CD4-positive, alpha-beta T cell treated with Interleukin-6 at 100 ng/mL for 8 hours (primary cell): Measurements from ENCODE around the gene RORC.

ENCODE experiments used
- DNase-seq: peaks from one replicate; pipeline ENCODE4 v3.0.0-alpha.2; 2020; ENCODE audit warnings: mixed read lengths, low spot score

RORC gene

DNA sequence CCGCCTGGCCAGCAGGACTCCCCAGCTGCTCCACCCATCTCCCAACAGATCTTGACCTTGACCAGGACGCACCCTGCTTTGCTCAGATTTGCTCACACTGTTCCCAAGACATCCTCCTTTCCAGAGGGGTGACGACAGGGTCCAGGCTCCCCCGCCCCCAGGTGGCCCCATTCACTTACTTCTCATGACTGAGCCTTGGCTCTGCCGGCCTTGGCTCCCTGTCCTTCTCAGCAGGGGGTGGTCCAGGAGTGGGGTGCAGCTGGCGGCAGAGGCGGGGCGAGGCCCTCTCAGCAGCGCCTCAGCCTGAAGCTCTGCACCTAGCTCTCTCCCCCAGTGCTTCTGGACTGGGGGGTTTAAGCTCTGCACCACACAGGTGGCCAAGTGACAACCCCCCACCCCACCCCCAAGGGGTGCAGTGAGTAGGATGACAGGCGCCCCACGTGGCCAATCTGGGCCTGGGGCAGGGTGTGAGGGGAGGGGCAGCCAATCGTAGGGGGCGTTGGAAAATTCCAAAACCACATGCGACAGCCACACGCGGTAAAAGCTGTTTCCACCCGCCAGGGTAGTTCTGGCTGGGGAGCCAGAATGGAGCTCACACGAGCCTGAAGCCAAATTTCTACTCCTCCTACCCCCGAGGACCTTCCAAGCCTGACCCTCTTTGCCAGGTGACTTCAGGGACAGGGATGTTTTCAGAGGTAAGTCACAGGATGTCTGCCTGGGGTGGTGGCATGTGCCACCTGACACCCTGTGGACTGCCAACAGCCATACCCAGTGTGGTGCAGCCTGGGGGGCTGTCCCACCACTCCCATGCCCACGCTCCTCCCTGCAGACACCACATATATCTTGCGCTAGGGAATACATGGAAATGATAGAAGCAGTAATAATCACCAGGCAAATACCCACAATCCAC, 5.6 kb downstream of the RORC start:
- no peak for DNase-seq

DNA sequence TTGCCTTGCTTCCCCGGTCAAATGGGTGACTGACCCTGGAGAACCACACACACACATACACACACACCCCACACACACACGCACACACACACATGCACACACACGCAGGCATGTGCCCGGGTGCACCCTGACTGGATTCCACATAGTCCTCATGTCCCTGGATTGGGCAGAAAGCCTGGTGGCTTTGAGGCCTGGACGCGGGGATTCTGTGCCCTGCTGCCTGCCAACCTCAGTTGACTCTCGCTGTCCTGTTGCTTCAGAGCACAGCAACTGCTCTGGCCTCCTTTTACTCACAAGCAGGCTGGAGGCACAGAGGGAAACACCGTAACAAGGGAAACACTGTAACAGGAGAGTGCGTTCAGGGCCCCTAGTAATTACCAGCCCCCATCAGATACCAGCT, 6.4 kb downstream of the RORC start:
- no peak for DNase-seq

DNA sequence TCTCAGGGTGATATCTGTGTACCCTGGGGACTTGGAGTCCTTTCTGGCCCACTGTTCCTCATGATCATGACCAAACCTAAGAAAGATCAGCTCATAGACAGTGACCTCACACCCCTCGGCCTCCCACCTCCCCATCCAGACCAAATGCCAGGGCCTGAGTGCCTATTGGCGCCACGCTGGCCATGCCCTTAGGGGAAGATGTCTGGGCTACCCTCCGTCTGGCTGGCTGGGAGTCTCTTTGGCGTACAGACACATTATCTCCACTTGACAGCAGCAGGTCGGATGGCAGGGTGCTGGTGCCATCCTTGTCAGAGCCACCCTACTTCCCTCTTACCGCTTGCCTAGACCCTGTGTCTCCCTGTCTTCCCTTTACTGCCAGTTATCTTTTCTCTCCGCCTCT, 8.4 kb downstream of the RORC start:
- no peak for DNase-seq

DNA sequence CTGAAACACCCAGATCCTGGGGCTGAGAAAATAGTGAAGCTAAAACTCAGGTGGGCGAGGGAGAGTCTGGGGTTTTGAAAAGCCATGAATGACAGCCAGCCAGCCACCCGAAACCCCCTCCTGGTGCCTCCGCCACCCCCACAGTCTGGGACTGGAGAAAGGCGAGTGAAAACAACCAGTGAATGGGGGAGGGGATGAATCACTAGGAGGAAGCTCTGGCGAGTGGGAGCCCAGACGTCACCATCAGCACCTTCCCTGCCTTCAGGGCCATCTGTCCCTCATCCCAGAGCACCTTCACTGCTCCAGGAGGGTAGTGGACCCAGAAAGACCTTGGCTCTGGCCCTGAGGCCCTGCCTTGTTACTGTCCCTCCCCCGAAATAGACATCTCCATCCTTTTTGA, 9.2 kb downstream of the RORC start:
- DNase-seq, result no peak

DNA sequence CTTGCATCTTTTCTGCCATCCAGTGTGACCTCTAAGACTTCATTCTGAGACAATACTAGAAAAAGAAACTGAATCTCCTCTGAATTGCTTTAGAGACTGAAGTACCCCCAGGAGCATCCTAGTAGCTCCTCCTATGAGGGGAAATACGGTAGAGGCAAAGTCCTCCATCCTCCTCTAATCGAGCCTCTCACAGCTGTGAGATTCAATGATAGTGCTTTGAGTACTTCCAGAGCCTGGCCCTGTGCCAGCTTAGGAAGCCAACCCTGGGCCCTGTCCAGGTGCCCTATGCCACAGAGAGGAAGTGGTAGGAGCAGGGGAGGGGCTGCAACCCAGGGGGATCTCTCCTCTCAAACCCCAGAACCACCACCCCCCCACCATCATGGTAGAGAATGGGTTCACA, 10.7 kb downstream of the RORC start:
- DNase-seq, result no peak

DNA sequence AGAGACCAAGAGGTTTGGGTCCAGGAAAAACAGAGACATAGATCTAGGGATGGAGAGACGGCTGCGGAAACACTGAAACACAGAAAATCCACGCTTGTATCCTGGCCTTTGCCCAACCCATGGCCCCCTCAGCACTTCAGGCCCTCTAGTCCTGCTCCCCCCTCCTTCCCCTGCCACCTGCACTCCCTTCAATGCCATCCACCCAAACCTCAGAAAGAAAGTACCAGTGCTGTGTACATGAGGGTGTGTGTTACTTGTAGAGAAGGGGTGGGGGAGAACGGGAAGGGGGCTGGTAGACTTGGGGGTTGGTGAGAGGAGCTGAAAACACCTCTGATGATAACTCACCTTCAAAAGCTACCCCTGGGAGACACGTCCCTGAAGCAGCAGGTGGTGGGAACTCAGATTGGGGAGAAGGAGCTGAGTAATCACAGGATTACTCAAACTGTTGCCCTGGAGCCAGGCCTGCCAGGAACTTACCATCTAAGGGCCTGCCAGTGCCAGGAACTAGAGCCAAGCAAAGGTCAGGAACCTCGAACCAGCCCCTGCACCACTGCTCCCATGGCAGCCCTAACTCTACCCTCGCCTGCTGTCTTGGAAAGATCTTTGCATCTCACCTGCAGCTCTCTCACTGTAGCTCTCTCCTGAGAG, 11.5 kb downstream of the RORC start:
- no peak for DNase-seq

DNA sequence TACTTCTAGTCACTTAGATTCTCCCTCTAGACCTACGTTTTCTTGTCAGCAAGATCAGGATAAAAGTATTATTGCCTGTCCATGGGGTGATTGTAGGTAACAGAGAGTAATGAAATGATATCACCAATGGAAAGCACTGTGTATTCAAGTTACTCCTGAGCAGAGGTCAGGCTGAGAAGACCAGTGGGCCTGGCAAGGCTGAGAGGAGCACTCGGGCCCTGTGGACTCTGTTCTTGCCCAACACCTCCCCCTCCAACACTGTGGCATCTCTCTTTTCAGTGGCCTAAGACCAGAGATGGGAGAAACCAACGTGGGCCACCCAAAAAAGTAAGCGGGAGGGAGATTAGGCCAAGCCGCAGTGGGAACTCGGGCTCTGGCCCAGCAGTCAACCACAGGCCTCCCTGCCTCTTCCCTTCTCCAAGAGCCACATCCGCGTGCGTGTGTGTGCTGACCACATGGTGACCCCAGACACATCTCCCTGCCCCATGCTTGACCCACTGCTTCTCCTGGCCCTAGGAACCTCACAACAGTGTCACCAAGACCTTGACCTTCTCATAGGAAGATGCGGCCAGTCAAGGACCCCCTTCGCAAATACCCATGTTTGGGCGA, 12.3 kb downstream of the RORC start:
- no peak for DNase-seq

DNA sequence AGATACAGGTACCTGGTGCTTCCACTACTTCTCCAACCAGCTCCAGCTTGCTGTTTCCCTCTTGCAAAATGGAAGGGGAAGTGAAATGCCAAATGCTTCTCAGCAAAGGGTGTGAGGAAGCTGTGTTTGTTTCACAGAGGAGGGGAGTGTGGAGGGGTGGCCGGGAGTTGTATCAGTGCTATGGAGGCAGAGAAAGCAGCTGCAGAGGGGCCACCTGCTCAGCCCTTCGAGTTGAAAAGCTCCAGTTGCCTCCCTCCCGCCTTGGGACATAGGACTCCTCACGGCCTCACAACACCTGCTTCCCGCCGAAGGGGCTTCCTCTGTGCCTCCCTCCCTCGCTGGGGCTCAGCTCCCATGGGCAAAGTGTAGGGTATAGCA, 14.3 kb downstream of the RORC start:
- DNase-seq, result no peak

DNA sequence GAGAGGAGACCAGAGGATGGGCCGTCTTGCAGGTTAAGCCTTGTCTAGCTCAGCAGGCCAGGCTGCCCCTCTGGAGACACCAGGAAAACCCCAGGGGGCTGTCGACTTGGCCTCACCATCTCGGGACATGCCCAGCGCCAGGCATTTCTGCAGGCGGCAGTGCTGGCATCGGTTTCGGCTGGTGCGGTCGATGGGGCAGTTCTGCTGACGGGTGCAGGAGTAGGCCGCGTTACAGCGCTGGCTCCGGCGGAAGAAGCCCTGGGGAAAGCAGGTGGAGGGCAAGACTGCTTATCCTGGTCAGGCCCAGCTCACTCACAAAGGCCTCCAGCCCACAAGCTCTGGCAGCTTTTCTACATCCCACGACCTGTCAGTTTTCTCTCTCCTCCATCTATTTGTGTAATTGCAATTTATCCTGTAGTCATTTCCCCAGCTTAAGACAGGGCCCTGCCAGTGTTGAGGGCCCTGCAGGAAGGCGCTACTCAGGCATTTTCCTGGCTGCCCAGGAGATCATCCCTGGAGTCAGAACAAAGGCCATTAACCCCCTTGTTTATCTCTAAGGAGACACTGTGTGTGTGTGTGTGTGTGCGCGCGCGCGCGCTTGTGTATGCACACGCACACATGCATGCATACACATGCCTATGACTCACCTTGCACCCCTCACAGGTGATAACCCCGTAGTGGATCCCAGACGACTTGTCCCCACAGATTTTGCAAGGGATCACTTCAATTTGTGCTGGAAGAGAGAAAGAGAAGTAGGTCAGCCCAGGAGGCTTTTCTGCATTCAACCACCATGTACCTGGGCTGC, 14.9 kb downstream of the RORC start:
- no peak for DNase-seq

DNA sequence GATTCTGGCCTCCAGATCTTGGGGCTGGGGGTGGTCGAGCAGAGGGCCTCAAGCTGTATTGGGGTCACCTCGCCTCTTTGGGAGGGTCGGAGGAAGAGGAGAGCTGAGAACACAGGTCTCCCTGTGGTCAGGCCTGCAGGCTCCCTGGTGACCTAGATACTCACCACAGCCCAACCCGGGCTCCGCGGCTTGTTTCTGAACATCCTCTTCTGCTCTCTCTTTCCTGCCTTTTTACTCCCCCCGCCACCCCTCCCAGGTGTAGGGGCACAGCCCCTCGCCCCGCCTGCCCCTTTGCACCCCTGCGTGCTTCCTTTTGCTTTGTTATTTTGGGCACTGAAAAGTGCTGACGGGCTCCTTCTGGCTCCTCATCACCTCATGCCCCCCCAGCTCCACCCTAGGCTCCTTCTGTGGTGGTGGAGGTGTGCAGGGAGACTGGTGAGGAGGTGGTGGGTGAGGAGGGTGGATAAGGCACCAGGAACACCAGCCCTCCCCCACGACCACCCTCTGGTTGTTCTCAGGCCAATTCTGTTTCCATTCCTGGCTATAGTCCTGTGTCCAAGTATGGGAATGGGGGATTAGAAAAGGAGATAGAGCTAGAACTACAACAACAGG, 15.8 kb downstream of the RORC start:
- DNase-seq, result peak; percentile 73

DNA sequence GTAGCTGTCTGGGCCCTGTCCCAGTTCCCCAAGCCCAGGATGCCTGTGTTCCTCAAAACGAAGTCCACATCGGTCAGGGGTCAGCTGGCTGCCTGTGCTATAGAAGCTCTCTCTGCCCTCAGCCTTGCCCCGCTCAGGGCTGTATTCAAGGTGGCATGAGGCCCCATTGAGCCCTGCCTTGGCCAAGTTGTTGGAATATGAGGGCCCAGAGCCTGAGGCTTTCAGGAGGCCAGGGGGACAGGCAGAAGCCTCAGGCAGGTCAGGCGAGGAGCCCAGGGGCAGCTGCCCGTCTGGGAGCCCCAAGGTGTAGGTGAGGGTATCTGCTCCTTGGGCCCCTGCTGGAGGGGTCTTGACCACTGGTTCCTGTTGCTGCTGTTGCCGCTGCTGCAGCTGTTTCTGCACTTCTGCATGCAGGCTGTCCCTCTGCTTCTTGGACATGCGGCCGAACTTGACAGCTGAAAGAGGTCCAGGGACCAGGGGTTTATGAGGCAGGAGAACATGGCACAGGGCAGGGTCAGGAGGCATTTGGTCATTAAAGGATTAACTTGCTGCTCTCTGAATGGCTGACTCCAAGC, 16.5 kb downstream of the RORC start:
- DNase-seq, result no peak

DNA sequence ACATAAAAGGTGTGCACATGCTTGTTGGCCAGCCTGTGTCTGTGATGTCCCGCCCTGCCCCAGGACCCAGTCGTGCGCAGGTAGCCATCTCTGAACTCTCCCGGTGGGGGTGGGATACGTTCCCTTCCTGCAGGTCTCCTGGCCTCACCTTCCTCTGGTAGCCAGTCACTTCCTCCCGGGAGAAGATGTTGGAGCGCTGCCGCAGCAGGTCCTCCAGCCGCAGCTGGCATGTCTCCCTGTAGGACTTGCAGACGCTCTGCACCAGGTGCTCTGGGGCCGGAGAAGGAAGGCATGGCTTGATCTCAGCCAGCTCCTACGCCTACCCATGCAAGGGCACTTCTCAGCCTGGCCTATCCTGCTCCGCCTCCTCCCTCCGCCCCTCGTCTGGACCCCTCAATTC, 17.2 kb downstream of the RORC start:
- no peak for DNase-seq

DNA sequence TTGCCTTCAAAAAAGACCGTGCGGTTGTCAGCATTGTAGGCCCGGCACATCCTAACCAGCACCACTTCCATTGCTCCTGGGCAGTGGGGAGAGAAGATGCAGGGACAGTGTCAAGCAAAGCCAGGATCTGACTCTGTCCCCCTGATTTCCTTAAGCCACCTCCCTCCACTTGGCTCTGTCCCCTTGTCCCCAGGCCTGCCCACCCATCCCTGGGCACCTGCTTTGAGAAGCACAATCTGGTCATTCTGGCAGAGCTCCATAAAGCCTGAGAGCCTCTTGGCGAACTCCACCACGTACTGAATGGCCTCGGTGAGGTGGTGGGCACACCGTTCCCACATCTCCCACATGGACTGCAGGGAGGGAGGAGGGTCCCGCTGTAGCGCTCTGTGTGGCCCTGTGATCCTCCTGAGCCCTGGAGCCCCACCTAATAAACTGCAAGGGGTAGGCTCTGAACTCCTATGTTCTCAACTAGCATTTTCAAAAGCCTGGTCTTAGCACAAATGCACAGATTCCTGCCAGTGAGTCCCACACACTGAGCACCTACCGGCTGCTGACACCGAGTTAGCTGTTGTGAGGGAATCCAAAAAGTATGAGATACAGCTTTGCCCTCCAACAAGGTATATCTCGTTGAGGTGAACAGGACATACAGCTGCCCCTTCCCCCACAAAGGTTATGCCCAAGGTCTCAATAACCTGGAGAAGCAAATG, 18.2 kb downstream of the RORC start:
- no peak for DNase-seq

DNA sequence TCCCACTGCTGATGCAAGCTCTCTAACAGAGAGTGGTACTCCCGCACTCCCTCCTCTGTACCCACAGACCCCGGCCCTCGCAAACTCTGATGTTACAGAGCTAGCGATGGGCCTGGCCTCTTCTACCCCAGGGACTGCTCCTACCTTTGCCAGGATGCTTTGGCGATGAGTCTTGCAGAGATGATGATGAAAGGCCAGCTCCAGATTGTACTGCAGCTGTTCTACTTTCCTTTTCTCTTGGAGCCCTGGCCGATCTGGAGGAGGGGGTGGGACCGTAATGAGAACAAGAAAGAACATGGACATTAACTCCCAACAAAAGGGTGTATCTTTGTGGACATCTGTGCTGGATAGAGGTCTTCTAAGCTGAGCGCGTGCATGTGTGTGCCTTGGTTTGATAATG, 20.4 kb downstream of the RORC start:
- no peak for DNase-seq

DNA sequence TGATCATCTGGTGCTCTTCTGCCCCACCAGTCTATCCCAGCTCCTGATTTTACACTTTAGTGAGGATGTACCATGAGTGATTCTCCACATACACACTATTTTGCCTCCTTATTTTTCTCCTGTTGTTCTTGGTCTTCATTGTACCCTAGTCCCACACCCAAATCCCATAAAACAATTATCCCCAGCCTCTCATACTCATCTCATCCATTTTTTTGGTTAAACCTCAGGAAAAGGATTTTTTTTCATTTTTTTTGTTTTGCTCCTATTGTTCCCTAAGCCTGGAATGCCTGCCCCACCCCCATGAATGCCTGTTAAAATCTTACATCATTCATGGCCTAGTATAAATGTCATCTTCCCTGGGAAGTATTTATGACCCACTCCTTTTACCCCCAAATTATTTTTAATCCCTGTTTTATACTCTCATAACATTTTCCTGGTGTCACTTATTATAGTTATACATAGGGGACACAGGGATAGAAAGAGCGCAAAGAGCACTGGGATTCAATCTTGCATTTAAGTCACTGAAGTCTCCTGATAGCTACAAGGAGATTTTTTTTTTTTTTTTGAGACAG, 21.5 kb downstream of the RORC start:
- no peak for DNase-seq

DNA sequence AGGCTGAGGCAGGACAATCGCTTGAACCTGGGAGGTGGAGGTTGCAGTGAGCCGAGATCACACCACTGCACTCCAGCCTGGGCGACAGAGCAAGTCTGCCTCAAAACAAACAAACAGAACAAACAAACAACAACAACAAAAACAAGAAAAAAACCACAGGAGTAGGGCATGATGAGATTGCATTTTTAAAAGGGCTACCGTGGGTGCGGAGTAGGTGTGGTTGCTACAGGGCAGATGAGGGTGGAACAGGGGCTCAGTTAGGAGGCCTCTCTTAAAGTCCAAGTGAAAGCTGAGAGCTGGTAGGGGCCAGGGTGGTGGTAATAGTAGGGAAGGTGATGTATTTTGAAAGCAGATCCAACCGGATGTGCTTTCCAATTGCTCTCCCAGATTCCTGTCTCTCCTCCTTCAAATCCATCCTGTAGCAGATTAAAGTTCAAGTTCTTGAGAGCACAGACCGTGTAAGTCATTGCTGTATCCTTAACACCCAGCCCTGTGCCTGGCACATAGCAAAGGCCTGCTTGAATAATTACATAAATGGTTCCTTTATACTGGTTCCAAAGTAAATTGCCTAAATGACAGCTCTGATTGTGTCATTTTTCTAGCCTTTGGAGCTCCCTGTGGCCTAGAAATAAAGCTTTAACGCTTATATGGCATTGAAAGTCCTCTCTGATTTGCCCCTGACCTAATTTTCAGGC, 22.2 kb downstream of the RORC start:
- DNase-seq, result no peak

DNA sequence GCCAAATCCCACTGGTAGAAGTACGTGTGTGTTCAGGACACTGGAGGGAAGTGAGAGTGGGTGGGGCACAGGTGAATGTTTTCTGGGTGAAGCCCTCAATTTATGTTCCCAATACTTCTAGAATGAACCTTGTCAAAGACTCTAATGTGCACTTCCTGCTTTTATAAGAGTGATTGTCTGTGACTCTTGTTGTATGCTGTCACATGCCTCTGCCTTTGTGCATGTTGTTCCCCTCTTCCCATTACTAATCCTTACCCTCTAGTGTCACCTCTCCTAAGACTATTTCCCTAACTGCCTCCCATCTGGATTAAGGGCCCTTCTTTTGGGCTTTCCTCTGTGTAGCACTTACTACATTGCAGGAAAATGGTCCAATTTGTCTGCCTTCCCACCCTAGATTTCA, 23.8 kb downstream of the RORC start:
- DNase-seq, result no peak

DNA sequence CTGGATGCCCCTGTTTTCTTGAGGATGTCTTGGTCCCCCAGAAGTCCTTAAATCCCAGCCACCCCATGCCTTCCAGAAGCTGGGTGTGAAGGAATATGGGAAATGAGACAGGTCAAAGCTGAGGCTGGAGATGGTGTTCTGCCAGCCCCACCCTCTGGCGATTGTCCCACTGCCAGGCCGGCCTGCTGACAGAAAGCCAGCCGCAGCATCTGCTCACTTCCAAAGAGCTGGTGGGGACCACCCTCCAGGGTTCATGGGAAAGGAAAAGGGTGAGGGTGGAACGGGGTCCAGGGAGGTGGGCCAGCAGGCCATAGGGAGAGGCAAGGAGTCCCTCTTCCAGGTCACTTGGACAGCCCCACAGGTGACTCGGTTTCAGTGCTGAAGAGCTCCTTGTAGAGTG, 24.5 kb downstream of the RORC start:
- DNase-seq, result no peak

DNA sequence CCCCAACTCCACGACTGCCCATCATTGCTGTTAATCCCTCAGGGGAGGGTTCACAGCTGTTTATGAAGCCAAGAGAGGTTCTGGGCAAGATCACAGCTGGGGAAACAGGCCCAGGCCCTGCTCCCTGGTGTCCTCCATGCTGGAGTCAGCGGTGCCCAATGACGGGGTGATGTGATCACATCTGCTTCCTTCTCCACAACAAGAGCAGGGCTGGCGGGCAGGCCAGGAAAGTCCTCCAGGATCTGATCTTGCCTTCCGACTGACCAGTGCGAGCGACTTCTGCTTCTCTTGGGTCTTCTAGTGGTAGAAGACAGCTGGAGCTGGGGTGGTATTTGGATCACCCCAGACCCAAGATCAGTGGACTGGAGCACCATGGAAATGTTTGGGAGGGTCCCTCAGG, 25.4 kb downstream of the RORC start:
- DNase-seq, result no peak
